Activated CD8-positive, alpha-beta memory T cell treated with anti-CD3 and anti-CD28 coated beads for 1 hour (primary cell): Measurements from ENCODE around the gene GLIPR1L1.
A peak's percentile ranks its signal among the peaks of the same experiment; 100 is the strongest.

ENCODE experiments used
- DNase-seq, 2 donors: peaks; one replicate each; pipeline ENCODE4 v3.0.0-alpha.2; 2020; ENCODE audit warnings: low read depth in 1 of 2; ENCODE audit errors: extremely low read depth in 1 of 2

The GLIPR1L1 gene

DNA sequence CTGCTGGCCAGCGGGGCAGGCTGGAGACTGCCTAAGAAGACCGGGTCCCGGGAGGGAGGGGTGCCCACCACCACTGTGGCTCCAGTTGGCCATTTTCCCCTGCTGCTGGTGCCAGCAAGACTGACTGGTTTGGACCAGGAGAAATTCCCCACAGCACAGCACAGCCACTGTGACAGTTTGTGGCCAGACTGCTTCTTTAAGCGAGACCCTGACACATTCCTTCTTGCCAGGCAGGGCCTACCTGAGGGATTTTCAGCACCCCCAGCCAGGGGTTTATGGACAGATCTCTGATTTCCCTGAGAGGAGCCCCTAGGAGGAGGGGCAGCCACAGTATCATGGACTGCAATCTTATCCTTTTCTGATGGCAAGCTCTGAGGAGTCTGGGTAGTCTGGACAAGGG lies 15.5 kb downstream of the GLIPR1L1 start:
- DNase-seq, result no peak

DNA sequence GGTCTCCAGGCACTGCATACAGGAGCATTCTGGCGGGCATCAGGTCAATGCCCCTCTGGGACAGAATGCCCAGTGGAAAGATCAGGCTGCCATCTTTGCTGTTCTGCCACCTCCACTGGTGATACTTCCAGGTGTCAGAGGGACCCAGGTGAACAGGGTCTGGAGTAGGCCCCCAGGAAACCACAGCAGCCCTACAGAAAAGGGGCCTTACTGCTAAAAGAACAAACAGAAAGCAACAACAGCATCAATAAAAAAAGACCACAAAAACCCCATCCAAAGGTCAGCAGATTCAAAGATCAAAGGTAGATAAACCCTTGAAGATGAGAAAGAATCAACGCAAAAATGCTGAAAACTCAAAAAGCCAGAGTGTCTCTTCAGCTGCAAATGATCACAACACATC lies 15.9 kb downstream of the GLIPR1L1 start:
- DNase-seq, result no peak

DNA sequence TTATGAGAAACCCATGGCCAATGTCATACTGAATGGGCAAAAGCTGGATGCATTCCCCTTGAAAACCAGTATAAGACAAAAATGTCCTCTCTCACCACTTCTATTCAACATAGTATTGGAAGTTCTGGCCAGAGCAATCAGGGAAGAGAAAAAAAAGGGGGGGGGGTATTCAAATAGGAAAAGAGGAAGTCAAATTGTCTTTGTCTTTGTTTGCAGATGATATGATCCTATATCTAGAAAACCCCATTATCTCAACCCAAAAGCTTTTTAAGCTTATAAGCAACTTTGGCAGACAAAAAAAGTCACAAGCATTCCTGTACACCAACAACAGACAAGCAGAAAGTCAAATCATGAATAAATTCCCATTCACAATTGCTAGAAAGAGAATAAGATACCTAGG lies 19.5 kb downstream of the GLIPR1L1 start:
- DNase-seq, result no peak

DNA sequence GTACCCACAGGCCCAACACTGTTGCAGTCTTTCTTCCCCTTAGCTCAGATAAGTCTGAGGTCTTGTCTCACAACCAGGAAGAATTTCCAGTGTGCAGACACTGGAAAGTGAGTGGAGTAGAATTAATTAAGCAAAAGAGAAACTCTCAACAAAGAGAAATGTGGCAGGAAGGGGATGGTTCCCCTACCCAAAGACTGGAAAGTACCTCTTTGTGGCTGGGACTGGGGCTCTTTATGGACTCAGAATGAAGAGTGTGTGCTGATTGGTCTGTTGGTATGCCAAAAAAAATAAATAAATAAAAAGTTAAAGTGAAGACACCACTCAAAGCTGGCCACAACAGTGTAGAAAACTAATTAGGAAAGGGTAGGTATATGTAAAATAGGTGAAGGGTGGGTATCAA lies 26.4 kb downstream of the GLIPR1L1 start:
- DNase-seq, result no peak

DNA sequence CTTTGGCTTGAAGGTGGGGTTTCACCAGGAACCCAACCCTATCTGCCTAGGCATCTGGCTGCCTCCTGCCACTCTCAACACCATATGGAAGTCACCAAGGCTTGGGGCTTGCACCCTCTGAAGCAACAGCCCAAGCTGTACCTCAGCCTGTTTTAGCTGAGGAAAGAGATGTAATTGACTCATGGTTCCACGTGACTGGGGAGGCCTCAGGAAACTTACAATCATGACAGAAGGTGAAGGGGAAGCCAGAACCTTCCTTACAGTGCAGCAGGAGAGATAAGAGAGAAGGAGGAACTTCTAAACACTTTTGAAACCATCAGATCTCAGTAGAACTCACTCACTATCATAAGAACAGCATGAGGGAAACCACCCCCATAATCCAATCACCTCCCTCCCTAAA lies 26.9 kb downstream of the GLIPR1L1 start:
- no peak for DNase-seq

DNA sequence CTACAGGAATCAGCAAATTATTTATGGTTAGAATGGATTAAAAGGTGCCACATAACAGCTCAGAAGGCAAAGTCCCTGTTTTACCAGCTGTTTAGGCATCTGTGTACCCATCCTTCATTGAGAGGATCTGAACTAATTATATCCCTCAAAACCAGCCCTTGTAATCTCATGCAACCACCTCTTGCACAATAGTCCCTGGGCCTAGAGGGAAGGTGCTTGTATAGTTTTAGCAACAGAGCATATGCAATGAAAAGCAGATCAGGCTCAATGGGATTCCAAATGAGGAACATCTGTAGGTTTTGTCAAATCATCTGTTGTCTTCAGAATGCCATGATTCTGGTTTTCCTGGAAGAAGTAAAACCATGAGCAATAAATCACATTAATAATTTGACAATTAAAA lies 30.4 kb downstream of the GLIPR1L1 start:
- DNase-seq, result no peak

DNA sequence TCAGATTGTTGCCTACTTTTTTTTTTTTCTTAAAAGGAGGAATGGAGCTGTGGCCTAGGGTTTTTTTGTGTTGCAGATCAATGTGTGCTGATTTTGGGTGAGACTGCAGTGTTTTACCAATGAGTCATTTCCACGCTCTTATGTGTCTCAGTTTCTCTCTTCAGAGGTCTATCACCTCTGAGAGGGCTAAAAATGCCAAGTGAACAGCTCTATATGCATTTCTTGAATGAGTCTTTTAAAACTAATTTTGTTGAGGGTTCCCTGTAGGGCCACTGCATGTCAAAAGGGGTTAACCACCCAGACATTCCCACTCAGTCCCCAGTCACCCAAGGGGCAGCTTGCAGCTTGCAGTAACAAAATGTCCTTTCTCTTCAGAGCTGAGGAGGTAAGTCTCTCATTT lies 32.2 kb downstream of the GLIPR1L1 start:
- no peak for DNase-seq

DNA sequence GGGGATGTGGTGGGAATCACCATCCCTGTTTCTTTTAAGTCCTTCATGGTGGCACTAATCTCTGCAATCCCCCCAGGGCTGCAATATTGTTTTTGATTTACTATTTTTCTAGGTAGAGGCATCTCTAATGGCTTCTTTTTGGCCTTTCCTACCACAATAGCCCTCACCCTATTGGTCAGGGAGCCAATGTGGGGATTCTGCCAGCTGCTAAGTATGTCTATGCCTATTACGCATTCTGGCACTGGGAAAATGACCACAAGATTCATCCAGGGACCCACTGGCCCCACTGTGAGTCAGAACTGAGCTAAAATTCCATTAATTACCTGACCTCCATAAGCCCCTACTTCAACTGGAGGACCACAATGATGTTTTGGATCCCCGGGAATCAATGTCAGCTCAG lies 40.5 kb downstream of the GLIPR1L1 start:
- DNase-seq, result no peak

DNA sequence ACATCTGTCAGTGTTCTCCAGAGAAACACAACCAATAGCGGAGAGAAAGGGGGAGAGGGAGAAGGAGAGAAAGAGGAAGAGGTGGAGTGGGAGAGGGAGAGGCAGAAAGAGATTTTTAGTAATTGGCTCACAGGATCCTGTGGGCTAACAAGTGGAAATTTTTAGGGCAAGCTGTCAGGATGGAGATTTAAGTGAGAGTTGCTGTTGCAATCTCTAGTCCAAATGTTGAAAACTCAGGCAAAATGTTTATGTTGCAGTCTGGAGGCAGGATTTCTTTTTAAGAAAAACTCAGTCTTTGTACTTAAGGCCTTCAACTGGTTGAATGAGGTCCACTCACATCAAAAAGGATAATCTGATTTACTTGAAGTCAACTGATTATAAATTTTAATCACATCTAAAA lies 43.9 kb downstream of the GLIPR1L1 start:
- no peak for DNase-seq

DNA sequence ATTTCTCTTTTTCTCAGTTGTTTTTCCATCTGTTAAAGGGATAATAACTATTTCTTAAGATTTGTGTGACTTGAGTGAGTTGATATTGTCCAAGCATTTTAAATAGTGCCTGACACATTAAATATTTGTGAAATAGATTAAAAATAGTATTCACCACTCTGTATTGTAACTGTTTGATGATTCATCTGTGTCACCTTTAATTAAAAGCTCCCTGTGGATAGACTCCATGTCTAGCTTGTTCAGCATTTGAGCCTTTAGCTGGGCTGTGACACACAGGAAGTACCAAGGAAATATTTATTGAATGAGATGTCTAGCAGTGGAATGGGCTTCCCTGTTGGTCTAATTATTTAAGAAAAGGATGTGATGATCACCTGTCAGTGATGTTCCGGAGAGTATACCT lies 54.6 kb downstream of the GLIPR1L1 start:
- no peak for DNase-seq

DNA sequence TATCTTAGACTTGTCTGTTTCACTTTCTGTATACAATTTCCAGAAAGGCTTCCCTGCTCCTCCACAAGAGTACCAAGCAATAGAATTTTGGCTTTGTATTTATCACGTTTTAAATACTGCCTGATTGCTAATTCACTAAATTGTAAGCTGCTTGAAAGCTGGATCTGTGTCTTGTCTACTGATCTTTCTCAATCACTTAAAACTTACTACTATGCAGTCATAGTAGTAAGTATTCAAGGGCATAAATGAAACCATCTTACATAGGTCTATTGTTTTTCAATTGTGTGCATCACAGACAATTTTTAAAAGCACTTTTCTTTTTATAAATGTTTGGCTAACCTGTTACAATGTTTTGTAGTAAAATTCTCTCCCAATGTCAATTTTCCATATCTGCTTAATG lies 55.2 kb downstream of the GLIPR1L1 start:
- no peak for DNase-seq

DNA sequence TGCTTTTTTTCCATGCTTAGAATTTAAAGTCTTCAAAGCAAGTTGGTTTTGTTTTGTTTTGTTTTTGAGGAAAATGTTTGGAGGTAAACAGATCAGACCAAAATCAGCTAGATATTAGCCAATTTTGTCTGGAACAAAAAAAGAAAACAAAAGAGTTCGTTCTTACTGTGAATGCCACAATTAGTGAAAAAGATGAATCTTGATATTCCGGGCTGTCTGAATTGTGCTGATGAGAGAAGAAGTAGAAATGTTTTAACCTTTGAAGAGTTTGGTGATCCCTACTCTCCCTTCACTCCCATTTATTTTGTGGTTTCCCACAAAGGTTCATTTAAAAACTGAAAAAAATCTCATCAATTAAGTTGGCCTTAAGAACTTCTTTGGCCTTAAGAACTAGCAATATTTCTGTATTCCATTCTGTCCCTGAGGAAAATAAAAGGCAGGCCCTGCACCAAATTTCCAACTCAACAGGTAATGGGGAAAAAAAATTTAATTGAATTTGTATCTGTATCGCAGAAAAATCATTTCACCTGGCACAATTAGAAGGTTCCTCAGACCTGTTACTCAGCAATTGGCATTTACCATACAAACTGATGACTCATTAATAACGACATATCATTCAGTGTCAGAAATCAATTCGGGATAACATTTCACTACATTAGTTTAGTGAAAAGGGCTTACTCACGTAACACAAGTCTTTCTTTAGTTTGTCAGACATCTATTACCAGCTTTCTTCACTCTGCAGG lies 55.9 kb downstream of the GLIPR1L1 start:
- DNase-seq, result no peak

DNA sequence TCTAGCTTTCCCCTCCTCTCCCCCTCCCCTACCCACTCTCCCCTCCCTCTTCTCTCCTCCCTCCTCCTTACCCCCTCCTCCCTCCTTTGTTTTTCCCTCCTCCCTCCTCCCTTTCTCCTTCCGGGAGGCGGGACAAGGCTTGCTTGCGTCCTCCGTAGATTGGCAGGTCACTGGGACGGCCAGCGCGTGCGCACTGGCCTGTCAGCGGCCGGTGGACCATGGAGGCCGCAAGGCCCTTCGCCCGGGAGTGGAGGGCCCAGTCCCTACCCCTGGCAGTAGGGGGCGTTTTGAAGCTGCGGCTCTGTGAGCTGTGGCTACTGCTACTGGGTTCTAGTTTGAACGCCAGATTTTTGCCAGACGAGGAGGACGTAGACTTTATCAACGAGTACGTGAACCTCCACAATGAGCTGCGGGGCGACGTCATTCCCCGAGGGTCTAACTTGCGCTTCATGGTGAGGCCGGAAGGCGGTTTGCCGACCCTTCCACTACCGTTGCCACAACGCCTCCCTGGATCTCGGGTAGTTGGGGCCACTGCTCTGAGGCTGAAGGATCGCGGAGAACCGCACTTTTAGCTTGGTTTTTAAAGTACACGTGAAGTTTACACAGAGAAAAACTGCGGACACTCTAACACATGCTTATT lies 56.5 kb downstream of the GLIPR1L1 start, which contains the start of gene GLIPR1L2:
GLIPR1L2 (plus strand) TSS at position 191 of the 640 bp plus-strand sequence; CDS start at position 219, 28 bp downstream.
- DNase-seq, result peak; percentile 59 to 77

DNA sequence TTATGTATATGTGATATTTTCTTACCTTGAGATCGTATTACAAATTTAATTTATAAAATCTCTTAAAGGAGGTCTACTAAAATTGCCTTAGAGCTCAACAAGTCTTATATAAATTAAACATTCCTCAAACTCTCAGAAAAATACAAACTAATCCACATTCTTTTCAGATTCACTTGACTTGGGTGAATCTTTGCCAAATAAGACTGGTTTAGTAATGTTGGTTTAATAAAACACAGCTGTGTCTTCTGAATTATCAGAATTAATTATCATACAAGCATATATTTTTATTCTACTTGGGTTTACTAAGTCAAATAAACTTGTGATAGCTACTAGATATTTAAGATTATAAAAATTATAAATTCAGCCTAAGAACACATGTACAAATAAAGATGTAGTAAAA lies 69.8 kb downstream of the GLIPR1L1 start:
- no peak for DNase-seq

DNA sequence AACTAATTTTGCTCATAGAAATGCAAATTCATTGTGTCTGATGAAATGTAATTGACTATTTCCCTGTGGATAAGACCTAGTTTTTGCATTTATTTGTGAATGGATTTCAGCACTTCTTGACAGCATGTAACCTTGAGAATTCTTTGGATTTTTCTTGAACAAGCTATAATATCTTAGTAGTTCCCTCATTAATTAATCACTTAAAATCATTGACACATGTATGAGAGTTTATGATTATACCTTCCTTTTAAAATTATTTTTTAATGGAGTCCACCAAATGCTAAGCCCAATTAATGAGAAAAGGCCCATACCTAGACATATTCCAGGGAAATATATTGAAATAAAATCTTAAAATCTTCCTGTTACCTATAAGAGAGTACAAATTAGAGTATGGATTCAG lies 73.2 kb downstream of the GLIPR1L1 start:
- no peak for DNase-seq

DNA sequence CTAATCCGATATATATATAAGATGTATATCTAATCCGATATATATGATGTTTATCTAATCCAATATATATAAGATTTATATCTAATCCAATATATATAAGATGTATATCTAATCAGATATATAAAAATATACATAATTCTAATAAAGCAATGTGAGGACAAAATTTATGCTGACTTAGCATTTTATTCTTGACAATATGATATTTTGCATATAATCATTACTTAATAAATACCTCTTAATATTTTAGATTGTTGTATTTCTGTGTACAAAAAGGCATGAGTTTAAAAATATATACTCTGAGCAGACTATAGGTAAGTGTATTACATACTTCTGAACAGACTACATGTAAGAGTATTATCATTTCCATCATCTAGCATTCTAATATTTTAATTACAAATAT lies 75.4 kb downstream of the GLIPR1L1 start:
- DNase-seq, result no peak

DNA sequence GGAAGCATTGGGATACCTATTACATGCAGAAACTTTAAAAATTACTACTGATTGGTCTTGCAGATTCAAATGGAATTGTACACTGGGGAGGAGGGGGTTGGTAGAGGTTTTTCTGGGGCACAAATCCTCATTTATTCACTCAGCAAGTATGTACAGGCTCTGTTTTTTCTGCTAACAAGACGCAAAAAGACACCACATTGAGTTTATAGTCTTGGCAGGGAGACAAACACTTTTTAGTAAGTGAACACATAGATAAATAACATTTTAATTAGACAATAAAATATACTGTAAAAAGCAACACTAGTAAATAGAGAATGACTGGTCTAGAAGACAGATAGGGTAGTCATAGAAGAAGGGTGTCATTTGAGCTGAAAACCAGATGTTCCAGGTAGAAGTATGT lies 80.2 kb downstream of the GLIPR1L1 start:
- DNase-seq, result no peak

DNA sequence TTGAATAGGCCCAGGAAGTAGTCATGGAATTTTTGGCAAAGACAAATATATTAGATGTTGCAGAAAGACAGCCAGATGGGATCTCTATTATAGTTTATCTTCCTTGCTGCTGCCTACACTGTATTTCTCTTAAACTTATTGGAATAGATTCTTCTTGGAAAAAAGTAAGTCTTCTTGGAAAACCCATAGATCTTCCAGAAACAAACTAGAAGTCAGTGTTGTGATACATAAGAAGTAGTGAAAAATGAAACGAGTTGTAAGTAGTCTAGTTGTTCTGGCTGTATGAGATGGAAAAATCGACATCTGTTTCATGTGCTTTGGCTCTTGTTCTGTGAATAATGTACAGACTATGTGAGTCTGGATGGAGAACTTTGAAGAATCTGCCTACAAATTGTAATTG lies 85.4 kb downstream of the GLIPR1L1 start:
- no peak for DNase-seq
